Memory B cell (primary cell): ENCODE results near the gene LIX1L.
A peak's percentile ranks its signal among the peaks of the same experiment; 100 is the strongest.

Experiments
- ATAC-seq: fragments of 150-1000 bp; cut with Tn5 transposase; 2 replicates; pipeline ENCODE4 v1.10.0; 2021; ENCODE audit warnings: low read depth, mild to moderate bottlenecking, moderate library complexity
- DNase-seq, 2 donors: peaks; one replicate each; pipeline ENCODE4 v3.0.0; 2022; ENCODE audit warnings: low spot score in 2 of 2
- H3K27ac Mint-ChIP-seq: one replicate; pipeline ENCODE4 v1.8.0; 2022; ENCODE audit warnings: mild to moderate bottlenecking, moderate library complexity, mixed read lengths
- H3K27me3 Mint-ChIP-seq: one replicate; pipeline ENCODE4 v1.8.0; 2022; ENCODE audit warnings: mixed read lengths
- H3K36me3 Mint-ChIP-seq: one replicate; pipeline ENCODE4 v1.8.0; 2022; ENCODE audit warnings: mild to moderate bottlenecking, mixed read lengths
- H3K4me1 Mint-ChIP-seq: one replicate; pipeline ENCODE4 v1.8.0; 2022; ENCODE audit warnings: mixed read lengths
- H3K4me3 Mint-ChIP-seq: one replicate; pipeline ENCODE4 v1.8.0; 2022; ENCODE audit warnings: mild to moderate bottlenecking, moderate library complexity, mixed read lengths
- H3K9me3 Mint-ChIP-seq: one replicate; pipeline ENCODE4 v1.8.0; 2022; ENCODE audit warnings: mixed read lengths

LIX1L gene

DNA sequence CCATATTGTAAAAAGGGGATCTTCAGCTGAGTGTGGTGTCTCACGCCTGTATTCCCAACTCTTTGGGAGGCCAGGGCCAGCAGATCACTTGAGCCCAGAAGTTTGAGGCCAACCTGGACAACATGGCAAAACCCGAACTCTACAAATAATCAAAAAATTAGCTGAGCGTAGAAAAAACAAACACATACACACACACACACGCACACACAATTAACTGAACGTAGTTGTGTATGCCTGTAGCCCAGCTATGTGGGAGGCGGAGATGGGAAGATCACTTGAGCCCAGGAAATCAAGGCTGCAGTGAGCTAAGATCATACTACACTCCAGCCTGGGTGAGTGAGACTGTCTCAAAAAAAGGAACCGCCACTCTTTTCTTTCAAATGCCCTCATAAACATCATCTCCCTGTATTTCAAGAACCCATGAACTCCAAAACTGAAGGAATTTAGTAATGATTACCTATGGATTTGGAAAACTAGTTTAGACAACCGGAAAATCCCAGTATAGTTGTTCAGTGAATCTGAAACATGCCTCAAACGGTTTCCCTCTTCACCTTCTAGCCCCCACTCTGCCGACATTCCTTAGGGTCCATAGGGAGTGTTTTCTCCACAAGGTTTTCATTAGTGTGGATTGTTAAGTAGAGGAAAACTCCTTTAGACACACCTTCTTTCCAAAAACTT, 34.1 kb upstream of the LIX1L start:
- ATAC-seq, result no peak
- H3K4me3 Mint-ChIP-seq, result peak overlapping the region; percentile 95

DNA sequence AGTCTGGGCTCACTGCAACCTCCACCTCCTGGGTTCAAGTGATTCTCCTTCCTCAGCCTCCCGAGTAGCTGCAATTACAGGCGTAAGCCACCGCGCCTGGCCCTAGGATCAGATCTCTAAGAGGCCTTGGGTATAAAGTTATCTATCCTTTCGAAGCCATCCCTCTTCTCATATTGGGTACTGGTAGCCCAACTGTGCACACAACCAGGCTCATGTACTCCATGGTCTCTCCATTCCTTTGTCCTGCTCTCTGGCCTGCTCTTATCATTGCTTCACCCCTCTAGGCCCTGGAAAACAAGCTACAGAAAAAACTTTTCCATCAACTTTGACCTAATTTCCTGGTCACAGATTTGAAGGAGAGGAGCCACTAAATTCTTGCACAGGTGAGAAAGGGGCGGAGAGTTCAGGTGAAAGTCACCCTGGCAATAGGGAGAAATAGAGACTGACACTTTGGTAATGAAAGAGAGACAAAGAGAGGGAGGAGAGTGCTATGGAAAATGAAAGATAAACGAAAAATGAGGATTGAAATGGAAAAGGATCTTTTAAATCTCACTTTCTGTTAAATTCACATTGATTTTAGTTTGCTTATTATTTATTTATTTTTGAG, 32.5 kb upstream of the LIX1L start:
- H3K4me1 Mint-ChIP-seq, result peaks cover 48% of the 10 kb centered on the region
- peak overlapping the region; percentile 77 for H3K27ac Mint-ChIP-seq
- peak overlapping the region; percentile 18 for H3K4me3 Mint-ChIP-seq
- no peak for DNase-seq
- ATAC-seq, result no peak
- no peaks in the 10 kb centered on the region for H3K27me3 Mint-ChIP-seq
- H3K9me3 Mint-ChIP-seq, result no peaks in the 10 kb centered on the region
- H3K36me3 Mint-ChIP-seq, result peaks cover 35% of the 10 kb centered on the region

More for the DNA sequence above, 34.1 kb upstream of the LIX1L start:
- peak overlapping the region; percentile 77 for H3K27ac Mint-ChIP-seq
- no peak for DNase-seq
- H3K4me1 Mint-ChIP-seq, result peaks cover 43% of the 10 kb centered on the region
- H3K36me3 Mint-ChIP-seq, result peaks cover 44% of the 10 kb centered on the region
- H3K9me3 Mint-ChIP-seq, result no peaks in the 10 kb centered on the region
- H3K27me3 Mint-ChIP-seq, result no peaks in the 10 kb centered on the region

DNA sequence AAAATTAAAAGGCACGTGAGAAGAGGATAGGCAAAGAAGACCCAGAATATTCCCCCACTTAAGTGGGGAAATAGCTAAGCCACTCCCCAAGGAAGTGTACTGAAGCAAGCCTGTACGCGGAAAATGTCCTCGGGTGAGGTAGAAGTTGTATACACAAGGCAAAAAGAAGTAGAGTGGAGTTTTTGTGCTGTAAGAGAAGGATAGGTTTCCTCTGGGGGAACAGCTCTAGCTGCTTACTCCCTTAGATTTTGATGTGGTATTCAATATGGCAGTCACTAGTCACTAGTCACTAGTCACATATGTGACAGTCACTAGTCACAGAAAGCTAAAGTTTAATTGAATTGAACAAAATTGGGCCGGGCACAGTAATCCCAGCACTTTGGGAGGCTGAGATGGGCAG, 31.0 kb upstream of the LIX1L start:
- DNase-seq (no peak), ATAC-seq (peak; percentile 14)
- no peaks in the 10 kb centered on the region for H3K27me3 Mint-ChIP-seq
- no peaks in the 10 kb centered on the region for H3K9me3 Mint-ChIP-seq
- H3K4me3 Mint-ChIP-seq, result no peak overlapping the region
- peak overlapping the region; percentile 82 for H3K27ac Mint-ChIP-seq
- peaks cover 56% of the 10 kb centered on the region for H3K4me1 Mint-ChIP-seq
- H3K36me3 Mint-ChIP-seq, result peaks cover 19% of the 10 kb centered on the region

DNA sequence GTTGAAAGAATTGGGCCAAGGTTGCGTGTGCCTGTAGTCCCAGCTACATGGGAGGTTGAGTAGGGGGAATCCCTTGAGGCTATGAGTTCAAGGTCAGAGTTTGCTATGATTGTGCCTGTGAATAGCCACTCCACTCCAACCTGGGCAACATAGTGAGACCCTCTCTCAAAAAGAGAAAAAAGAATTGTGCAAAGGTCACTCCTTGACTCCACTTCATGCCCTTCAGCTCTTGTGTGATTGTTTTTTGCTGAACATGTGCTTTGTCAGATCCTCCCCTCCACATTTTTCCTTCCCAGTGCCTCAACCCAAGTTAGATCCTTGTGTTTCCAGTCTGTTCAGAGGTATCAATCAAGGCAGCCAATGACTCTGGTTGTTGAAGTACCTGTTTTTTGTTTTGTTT, 30.1 kb upstream of the LIX1L start:
- peak overlapping the region; percentile 82 for H3K27ac Mint-ChIP-seq
- DNase-seq, result no peak

DNA sequence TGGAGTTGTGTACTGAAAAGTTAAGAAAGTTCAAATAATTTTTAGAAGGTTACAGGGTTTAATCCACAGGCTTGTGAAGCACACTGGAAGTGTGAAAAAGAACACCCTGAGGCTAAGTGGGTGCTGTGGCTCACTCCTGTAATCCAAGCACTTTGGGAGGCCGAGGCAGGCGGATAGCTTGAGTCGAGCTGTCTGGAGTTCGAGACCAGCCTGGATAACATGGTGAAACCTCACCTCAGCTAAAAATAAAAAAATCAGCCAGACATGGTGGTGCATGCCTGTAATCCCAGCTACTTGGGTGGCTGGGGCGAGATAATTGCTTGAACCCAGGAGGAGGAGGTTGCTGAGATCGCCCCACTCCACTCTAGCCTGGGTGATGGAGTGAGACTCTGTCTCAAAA, 28.7 kb upstream of the LIX1L start:
- H3K4me3 Mint-ChIP-seq, result no peak overlapping the region
- peaks cover under 1% of the 10 kb centered on the region for H3K36me3 Mint-ChIP-seq
- no peak overlapping the region for H3K27ac Mint-ChIP-seq
- DNase-seq (no peak), ATAC-seq (no peak)
- H3K9me3 Mint-ChIP-seq, result no peaks in the 10 kb centered on the region
- H3K4me1 Mint-ChIP-seq, result peaks cover 65% of the 10 kb centered on the region
- no peaks in the 10 kb centered on the region for H3K27me3 Mint-ChIP-seq

More for the DNA sequence above, 30.1 kb upstream of the LIX1L start:
- Mint-ChIP-seq H3K4me1 (peaks cover 63% of the 10 kb centered on the region), H3K9me3 (no peaks in the 10 kb centered on the region), H3K36me3 (peaks cover 12% of the 10 kb centered on the region), H3K4me3 (no peak overlapping the region), H3K27me3 (no peaks in the 10 kb centered on the region)
- no peak for ATAC-seq

DNA sequence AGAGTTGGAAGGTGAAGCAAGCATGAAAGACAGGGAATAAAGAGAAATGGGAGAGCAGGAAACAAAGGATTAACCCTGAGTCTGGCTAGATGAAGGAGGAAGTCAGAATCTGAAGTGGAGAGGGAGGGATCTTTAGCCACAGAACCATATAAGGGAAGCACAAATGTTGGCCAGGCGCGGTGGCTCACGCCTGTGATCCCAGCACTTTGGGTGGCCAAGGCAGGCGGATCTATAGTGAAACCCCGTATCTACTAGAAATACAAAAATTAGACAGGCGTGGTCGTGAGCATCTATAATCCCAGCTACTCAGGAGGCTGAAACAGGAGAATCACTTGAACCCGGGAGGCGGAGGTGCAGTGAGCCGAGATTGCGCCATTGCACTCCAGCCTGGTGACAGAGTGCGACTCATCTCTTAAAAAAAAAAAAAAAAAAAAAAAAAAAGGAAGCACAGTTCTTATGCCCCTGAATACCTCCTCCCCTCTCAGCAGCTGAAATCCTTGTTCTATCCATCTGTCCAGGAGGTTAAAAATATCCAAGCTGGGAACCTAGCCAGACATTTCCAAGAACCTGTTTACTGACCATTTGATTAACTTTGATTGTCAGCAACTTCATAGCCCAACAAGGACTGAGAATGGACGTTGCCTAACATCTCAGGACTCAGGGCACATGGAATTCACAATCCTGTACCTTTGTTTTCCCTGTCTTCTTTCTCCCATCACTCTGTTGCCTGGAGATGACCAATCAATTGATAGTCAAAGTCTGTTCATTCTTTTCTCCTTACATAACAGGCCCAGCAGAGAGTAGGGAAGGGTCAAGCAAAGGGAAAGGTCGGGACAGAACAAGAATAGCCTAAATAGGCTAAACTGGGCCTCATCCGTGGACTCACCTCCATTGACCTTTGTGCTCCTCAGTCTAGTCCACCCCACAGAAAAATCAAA, 28.0 kb upstream of the LIX1L start:
- H3K36me3 Mint-ChIP-seq, result no peaks in the 10 kb centered on the region
- no peaks in the 10 kb centered on the region for H3K9me3 Mint-ChIP-seq
- no peak for ATAC-seq
- no peaks in the 10 kb centered on the region for H3K27me3 Mint-ChIP-seq
- H3K27ac Mint-ChIP-seq, result no peak overlapping the region
- H3K4me1 Mint-ChIP-seq, result peaks cover 63% of the 10 kb centered on the region
- no peak for DNase-seq
- peak overlapping the region; percentile 61 for H3K4me3 Mint-ChIP-seq

DNA sequence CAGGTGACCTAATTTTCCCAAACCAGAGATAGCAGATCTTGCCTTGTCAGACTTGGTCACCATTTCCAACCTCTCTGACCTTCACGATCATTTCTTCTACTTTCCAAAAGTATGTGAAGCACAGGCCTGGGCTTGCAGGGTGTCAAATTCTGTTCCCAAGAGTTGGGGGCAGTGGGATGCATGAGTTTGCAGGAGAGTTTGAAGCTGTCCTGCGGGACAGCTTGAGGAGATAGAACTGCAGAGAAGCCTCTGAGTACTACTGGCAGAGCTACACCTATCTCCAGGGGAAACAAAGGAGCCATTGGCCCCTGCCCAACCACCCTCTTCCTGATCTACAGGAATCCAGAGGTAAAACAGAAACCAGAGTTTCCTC, 27.3 kb upstream of the LIX1L start:
- Mint-ChIP-seq H3K27me3 (no peaks in the 10 kb centered on the region), H3K4me3 (peak overlapping the region; percentile 61), H3K4me1 (peaks cover 58% of the 10 kb centered on the region), H3K27ac (no peak overlapping the region), H3K9me3 (no peaks in the 10 kb centered on the region), H3K36me3 (no peaks in the 10 kb centered on the region)
- no peak for DNase-seq
- ATAC-seq, result no peak

DNA sequence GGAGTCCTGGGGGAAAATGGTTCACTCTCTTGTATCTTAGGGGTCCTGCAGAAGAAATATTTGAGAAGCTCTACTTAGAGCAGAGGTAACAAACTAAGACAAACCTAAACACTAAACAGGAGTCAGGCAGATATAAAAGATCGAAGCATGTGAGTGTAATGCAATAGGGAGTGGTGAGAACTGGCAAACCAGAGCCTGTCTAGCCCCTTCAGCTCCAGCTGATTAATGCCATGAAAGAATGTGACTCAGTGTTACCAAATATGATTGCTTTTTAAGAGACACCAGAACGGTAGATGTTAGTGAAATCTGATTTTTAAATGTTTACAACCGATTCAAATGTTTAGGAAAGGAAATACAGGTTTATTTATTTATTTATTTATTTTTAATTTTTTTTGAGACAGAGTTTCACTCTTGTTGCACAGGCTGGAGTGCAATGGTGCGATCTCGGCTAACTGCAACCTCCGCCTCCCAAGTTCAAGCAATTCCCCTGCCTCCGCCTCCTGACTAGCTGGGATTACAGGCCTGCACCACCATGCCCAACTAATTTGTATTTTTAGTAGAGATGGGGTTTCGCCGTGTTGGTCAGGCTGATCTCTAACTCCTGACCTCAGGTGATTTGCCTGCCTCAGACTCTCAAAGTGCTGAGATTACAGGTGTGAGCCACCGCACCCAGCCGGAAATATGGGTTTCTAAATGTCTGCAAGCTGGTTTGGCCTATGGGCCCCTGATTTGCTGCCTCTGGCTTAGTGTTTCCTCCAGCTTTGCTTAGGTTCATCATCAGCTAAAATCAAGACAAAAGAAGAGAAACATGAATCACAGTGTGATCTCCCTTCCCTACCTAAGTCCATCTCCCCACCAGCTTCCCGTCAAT, 26.4 kb upstream of the LIX1L start:
- Mint-ChIP-seq H3K9me3 (no peaks in the 10 kb centered on the region), H3K4me1 (peaks cover 57% of the 10 kb centered on the region), H3K36me3 (no peaks in the 10 kb centered on the region), H3K27ac (no peak overlapping the region), H3K27me3 (no peaks in the 10 kb centered on the region), H3K4me3 (peak overlapping the region; percentile 61)
- peak; percentile 42 for ATAC-seq
- no peak for DNase-seq

DNA sequence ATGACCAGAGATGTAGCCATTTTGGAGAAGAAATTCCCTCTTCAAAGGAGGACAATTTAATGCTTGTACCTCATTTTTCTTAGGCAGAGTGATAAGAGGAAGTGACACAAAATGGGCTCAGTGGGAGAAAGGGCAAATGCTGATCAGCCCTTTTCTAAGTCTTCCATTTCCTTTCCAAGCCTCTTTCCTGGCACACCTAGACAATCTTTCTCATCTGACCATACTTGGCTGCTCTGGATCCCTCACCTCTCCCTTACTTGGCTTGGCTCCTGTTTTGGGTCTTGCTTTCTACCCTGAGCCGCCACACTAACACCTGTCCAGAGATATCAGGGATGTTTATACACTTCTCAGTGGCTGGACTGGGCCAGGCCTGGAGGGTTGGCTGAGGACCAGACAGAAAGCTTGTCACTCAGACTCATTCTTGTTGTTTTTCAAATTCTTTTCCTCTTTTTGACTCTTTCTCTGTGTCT, 25.4 kb upstream of the LIX1L start:
- no peaks in the 10 kb centered on the region for H3K27me3 Mint-ChIP-seq
- peak overlapping the region; percentile 6 for H3K4me3 Mint-ChIP-seq
- ATAC-seq (no peak), DNase-seq (no peak)
- H3K27ac Mint-ChIP-seq, result no peak overlapping the region
- H3K9me3 Mint-ChIP-seq, result no peaks in the 10 kb centered on the region
- peaks cover 56% of the 10 kb centered on the region for H3K4me1 Mint-ChIP-seq
- no peaks in the 10 kb centered on the region for H3K36me3 Mint-ChIP-seq

DNA sequence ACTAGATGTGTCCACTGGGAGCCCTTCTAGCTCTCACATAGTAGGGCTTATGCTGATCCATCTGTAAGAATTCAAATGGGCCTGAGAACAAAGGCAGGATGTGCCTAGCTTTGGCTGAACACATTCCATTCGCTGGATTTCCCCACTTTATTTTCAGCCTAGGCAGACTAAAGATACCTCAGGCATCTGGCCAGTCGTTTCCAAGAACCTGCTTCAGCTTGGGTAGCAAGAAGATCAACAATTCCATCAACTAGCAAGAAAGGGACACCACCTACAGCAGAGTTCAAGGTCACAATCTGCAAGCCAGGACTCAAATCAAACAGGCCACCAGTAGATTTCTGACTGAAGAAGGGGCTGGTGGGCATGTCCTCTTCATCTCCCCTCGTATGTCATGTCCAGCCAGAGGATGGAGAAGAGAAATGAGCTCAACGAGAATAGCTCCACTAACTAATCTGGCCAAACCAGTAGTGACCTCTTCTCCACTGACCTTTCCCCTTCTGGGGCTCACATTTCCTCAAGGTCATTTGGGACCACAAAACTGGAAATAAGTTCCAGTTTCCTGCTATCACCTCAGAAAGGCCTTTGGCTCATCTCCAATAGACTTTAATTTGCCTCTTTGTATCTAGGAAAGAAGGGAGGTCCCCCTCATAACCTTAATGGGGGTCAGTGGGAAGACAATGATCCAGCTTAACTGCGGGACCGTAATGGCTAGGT, 24.4 kb upstream of the LIX1L start:
- Mint-ChIP-seq H3K4me3 (no peak overlapping the region), H3K4me1 (peaks cover 58% of the 10 kb centered on the region), H3K27ac (no peak overlapping the region), H3K27me3 (no peaks in the 10 kb centered on the region), H3K36me3 (no peaks in the 10 kb centered on the region), H3K9me3 (no peaks in the 10 kb centered on the region)
- no peak for ATAC-seq
- no peak for DNase-seq

DNA sequence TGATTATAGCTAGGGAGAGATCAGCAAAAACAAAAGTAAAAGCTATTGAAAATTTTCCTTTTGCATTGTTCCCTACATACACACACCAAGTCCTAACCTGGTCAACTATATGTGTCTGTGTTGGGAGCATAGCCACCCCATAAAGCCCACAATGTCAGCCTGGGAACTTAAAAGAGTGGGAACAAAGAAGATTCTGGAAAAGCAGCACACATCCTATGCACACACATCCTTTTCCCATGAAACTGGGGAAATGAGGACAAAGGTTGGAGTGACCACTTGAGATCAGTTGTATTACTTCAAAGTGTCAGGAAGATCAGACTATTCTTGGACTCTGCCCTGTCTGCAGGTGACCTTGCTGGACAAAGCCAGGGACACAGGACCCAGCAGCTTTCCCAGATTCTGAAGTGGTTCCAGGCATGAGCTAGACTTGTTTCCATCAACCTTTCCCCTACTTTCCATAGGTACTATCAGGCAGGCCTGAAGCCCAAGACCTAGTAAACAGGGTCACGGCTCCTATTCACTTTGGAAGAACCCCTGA, 22.7 kb upstream of the LIX1L start:
- Mint-ChIP-seq H3K9me3 (no peaks in the 10 kb centered on the region), H3K4me1 (peaks cover 54% of the 10 kb centered on the region), H3K36me3 (no peaks in the 10 kb centered on the region), H3K4me3 (no peak overlapping the region), H3K27ac (no peak overlapping the region), H3K27me3 (no peaks in the 10 kb centered on the region)
- no peak for DNase-seq
- no peak for ATAC-seq

DNA sequence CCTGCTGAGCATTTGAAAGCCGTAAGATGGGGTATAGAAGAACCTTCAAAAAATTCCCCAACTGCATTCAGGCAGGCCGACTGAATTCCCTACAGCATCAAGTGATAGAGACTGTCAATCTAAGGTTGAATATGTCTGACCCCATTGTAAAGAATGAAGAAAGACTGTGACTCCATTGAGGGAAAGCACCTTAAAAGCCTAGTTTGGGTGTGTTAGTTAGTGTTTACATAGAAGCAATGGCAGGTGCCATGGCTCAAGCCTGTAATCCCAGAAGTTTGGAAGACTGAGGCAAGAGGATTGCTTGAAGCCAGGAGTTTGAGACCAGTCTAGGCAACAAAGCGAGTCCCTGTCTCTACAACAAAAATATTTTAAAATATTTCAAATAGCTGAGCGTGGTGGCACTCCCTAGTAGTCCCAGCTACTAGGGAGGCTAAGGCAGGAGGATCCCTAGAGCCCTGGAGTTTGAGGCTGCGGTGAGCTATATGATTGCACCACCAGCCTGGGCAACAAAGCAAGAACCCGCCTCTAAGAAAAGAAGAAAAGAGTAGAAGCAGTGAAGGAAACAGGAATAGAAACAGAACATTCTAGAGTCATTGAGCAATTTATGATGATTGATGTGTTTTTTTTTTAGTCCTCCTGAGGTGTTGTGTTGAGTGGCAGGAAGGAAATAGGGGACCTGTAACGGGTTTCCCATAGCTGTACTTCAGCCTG, 22.1 kb upstream of the LIX1L start:
- Mint-ChIP-seq H3K36me3 (peaks cover 6% of the 10 kb centered on the region), H3K4me1 (peaks cover 49% of the 10 kb centered on the region), H3K9me3 (no peaks in the 10 kb centered on the region), H3K27me3 (no peaks in the 10 kb centered on the region), H3K27ac (no peak overlapping the region), H3K4me3 (no peak overlapping the region)
- no peak for DNase-seq
- ATAC-seq, result peak; percentile 22
